Measurements from ENCODE around the gene DAGLB. TPM values are rescaled to one million over a fixed set of nuclear protein-coding genes. Genes with fewer than 3 reads are reported as not detected.
"Not testable (repeated sequence)": the region's sequence is repeated elsewhere in the genome, so short reads cannot be mapped to it uniquely, and the experiment has no call there.

The DAGLB gene
- total RNA-seq, 3 donors from 2014 or later (not counting 1 experiment from before 2014, with no cell fraction given): 20.3 to 25.6 (median 25.2) TPM

- Mint-ChIP-seq H3K9me3 (no peaks in the 10 kb centered on the region), H3K27ac (peak overlapping the region in 1 of 2 donors; percentile 82), H3K36me3 (no peaks in the 10 kb centered on the region), H3K4me3 (no peak overlapping the region), H3K27me3 (ENCODE audit: low read depth in 2 of 2) (no peaks in the 10 kb centered on the region), H3K4me1 (peaks cover 58 to 64% of the 10 kb centered on the region in 2 donors)
- no peak for DNase-seq
- Histone ChIP-seq H3K9me3 (ENCODE audit: control insufficient read depth, insufficient read depth, low read length) (no peaks in the 10 kb centered on the region), H3K4me1 (ENCODE audit: control insufficient read depth, insufficient read depth, low read length) (peaks cover 45% of the 10 kb centered on the region), H3K27me3 (ENCODE audit: control insufficient read depth, insufficient read depth, low read length) (no peaks in the 10 kb centered on the region), H3K36me3 (ENCODE audit: control insufficient read depth, insufficient read depth, low read length) (peaks cover 6% of the 10 kb centered on the region), H3K27ac (ENCODE audit: low read length) (no peak overlapping the region), H3K4me3 (ENCODE audit: low read length) (no peak overlapping the region)
- no peak for TF ChIP-seq CTCF (IDR thresholded peaks at IDR 0.05)
- 90% methylated on average over 4 of the region's 4 CpGs for WGBS (ENCODE audit: insufficient coverage)
- intact Hi-C loops (cut with micrococcal nuclease): no loop called here
- ATAC-seq: no peak
Measured at GRCh38 chr7:6384327-6384726, 63.4 kb downstream of the DAGLB start.

GRCh38 chr7:6382817-6383216 lies 64.9 kb downstream of the DAGLB start:
- 64% methylated on average over 5 of the region's 5 CpGs for WGBS (ENCODE audit: insufficient coverage)
- no peaks in the 10 kb centered on the region for H3K27me3 ChIP-seq (ENCODE audit: control insufficient read depth, insufficient read depth, low read length)
- peak in 1 of 2 donors; percentile 22 for DNase-seq
- peak overlapping the region; percentile 83 to 85 for H3K27ac Mint-ChIP-seq
- no peaks in the 10 kb centered on the region for H3K9me3 ChIP-seq (ENCODE audit: control insufficient read depth, insufficient read depth, low read length)
- H3K36me3 Mint-ChIP-seq: no peaks in the 10 kb centered on the region
- H3K27me3 Mint-ChIP-seq (ENCODE audit: low read depth in 2 of 2): no peaks in the 10 kb centered on the region
- peak overlapping the region; percentile 4 for H3K4me3 Mint-ChIP-seq
- H3K36me3 ChIP-seq (ENCODE audit: control insufficient read depth, insufficient read depth, low read length): peaks cover 4% of the 10 kb centered on the region
- ATAC-seq: peak; percentile 67 to 78 (median 68)
- no peak overlapping the region for H3K4me3 ChIP-seq (ENCODE audit: low read length)
- TF ChIP-seq CTCF (IDR thresholded peaks at IDR 0.05): no peak
- intact Hi-C loops (cut with micrococcal nuclease): no loop called here
- peak overlapping the region; percentile 14 for H3K27ac ChIP-seq (ENCODE audit: low read length)
- peaks cover 48% of the 10 kb centered on the region for H3K4me1 ChIP-seq (ENCODE audit: control insufficient read depth, insufficient read depth, low read length)
- H3K4me1 Mint-ChIP-seq: peaks cover 62 to 74% of the 10 kb centered on the region in 2 donors
- no peaks in the 10 kb centered on the region for H3K9me3 Mint-ChIP-seq

GRCh38 chr7:6381846-6382245 lies 65.9 kb downstream of the DAGLB start:
- H3K27ac ChIP-seq (ENCODE audit: low read length); DNase-seq; H3K27me3 ChIP-seq (ENCODE audit: control insufficient read depth, insufficient read depth, low read length); intact Hi-C loops (cut with micrococcal nuclease); H3K9me3 Mint-ChIP-seq; ATAC-seq; H3K27me3 Mint-ChIP-seq (ENCODE audit: low read depth in 2 of 2); H3K36me3 Mint-ChIP-seq; H3K9me3 ChIP-seq (ENCODE audit: control insufficient read depth, insufficient read depth, low read length); H3K36me3 ChIP-seq (ENCODE audit: control insufficient read depth, insufficient read depth, low read length); H3K4me3 ChIP-seq (ENCODE audit: low read length): not testable (repeated sequence)
- H3K4me1 ChIP-seq (ENCODE audit: control insufficient read depth, insufficient read depth, low read length): peaks cover 57% of the 10 kb centered on the region
- Mint-ChIP-seq H3K27ac (peak overlapping the region; percentile 83 to 85), H3K4me1 (peaks cover 63 to 81% of the 10 kb centered on the region in 2 donors), H3K4me3 (peak overlapping the region; percentile 31)
- 89% methylated on average over 11 of the region's 11 CpGs for WGBS (ENCODE audit: insufficient coverage)

GRCh38 chr7:6380310-6381095 lies 67.3 kb downstream of the DAGLB start:
- intact Hi-C loops (cut with micrococcal nuclease): no loop called here
- no peaks in the 10 kb centered on the region for H3K36me3 Mint-ChIP-seq
- DNase-seq (no peak), ATAC-seq (no peak)
- no peak for TF ChIP-seq CTCF (IDR thresholded peaks at IDR 0.05)
- peaks cover 66% of the 10 kb centered on the region for H3K4me1 ChIP-seq (ENCODE audit: control insufficient read depth, insufficient read depth, low read length)
- peak overlapping the region; percentile 47 for H3K4me3 Mint-ChIP-seq
- no peaks in the 10 kb centered on the region for H3K27me3 ChIP-seq (ENCODE audit: control insufficient read depth, insufficient read depth, low read length)
- H3K36me3 ChIP-seq (ENCODE audit: control insufficient read depth, insufficient read depth, low read length): peaks cover 2% of the 10 kb centered on the region
- H3K9me3 ChIP-seq (ENCODE audit: control insufficient read depth, insufficient read depth, low read length): no peaks in the 10 kb centered on the region
- H3K4me1 Mint-ChIP-seq: peaks cover 60 to 77% of the 10 kb centered on the region in 2 donors
- no peak overlapping the region for H3K27ac ChIP-seq (ENCODE audit: low read length)
- H3K27me3 Mint-ChIP-seq (ENCODE audit: low read depth in 2 of 2): no peaks in the 10 kb centered on the region
- H3K27ac Mint-ChIP-seq: peak overlapping the region; percentile 83 to 85
- no peaks in the 10 kb centered on the region for H3K9me3 Mint-ChIP-seq
- 91% methylated on average over 2 of the region's 3 CpGs for WGBS (ENCODE audit: insufficient coverage)
- no peak overlapping the region for H3K4me3 ChIP-seq (ENCODE audit: low read length)
